Neural progenitor cell (in vitro differentiated cells): ENCODE data around the gene ZNF605. TPM values are rescaled to one million over a fixed set of nuclear protein-coding genes. Genes with fewer than 3 reads are reported as not detected.

ENCODE experiments used
- DNase-seq: peaks from one replicate; pipeline ENCODE4 v3.0.0-alpha.2; 2016; ENCODE audit warnings: low spot score
- H2AFZ ChIP-seq: fragments of 200-600 bp; sonication (generic); replicated peaks from 2 replicates; pipeline ENCODE4 v1.6.1; 2016; ENCODE audit warnings: antibody characterized with exemption
- H3F3A ChIP-seq: fragments of 200-600 bp; sonication (generic); 2 replicates; pipeline ENCODE4 v1.6.1; 2016; ENCODE audit warnings: antibody characterized with exemption, low read depth
- H3K27ac ChIP-seq: fragments of 200-600 bp; sonication (generic); 2 replicates; pipeline ENCODE4 v1.5.1; 2016; ENCODE audit warnings: mild to moderate bottlenecking
- H3K27me3 ChIP-seq: fragments of 200-600 bp; sonication (generic); 2 replicates; pipeline ENCODE4 v1.6.1; 2016; ENCODE audit warnings: mild to moderate bottlenecking, moderate library complexity
- H3K36me3 ChIP-seq: fragments of 200-600 bp; sonication (generic); 2 replicates; pipeline ENCODE4 v1.5.1; 2016
- H3K4me1 ChIP-seq: fragments of 200-600 bp; sonication (generic); 2 replicates; pipeline ENCODE4 v1.6.1; 2016; ENCODE audit warnings: mixed run types
- H3K4me2 ChIP-seq: fragments of 200-600 bp; sonication (generic); 2 replicates; pipeline ENCODE4 v1.6.1; 2016
- H3K4me3 ChIP-seq: fragments of 200-600 bp; sonication (generic); 2 replicates; pipeline ENCODE4 v1.5.1; 2016
- H3K79me2 ChIP-seq: fragments of 200-600 bp; sonication (generic); 2 replicates; pipeline ENCODE4 v1.6.1; 2016; ENCODE audit warnings: low read depth
- H3K9ac ChIP-seq: fragments of 200-600 bp; sonication (generic); 2 replicates; pipeline ENCODE4 v1.6.1; 2016
- H3K9me3 ChIP-seq: fragments of 200-600 bp; sonication (generic); 2 replicates; pipeline ENCODE4 v1.5.1; 2016; ENCODE audit warnings: low read depth
- H4K20me1 ChIP-seq: fragments of 200-600 bp; sonication (generic); 2 replicates; pipeline ENCODE4 v1.6.1; 2016; ENCODE audit warnings: low read depth
- H3K27ac Mint-ChIP-seq: 3 replicates; pipeline ENCODE4 v1.8.0; 2021; ENCODE audit warnings: mixed read lengths
- H3K27me3 Mint-ChIP-seq: 2 replicates; pipeline ENCODE4 v1.8.0; 2022; ENCODE audit warnings: low read depth, mild to moderate bottlenecking, inconsistent platforms, moderate library complexity, mixed read lengths; ENCODE audit not compliant: insufficient read depth
- H3K36me3 Mint-ChIP-seq: 3 replicates; pipeline ENCODE4 v1.8.0; 2021; ENCODE audit warnings: mixed read lengths
- H3K4me1 Mint-ChIP-seq: 3 replicates; pipeline ENCODE4 v1.8.0; 2021; ENCODE audit warnings: mixed read lengths
- H3K4me3 Mint-ChIP-seq: 3 replicates; pipeline ENCODE4 v1.8.0; 2021; ENCODE audit warnings: mild to moderate bottlenecking, moderate library complexity, mixed read lengths
- H3K9me3 Mint-ChIP-seq: 3 replicates; pipeline ENCODE4 v1.8.0; 2020; ENCODE audit warnings: mixed read lengths
- EZH2 ChIP-seq: fragments of 200-600 bp; sonication (generic); IDR thresholded peaks from 2 replicates; pipeline ENCODE4 v1.6.1; 2017; ENCODE audit warnings: antibody characterized with exemption, mild to moderate bottlenecking, moderate library complexity
- EZH2phosphoT487 ChIP-seq: fragments of 200-600 bp; sonication (generic); IDR thresholded peaks from 2 replicates; pipeline ENCODE4 v1.6.1; 2017; ENCODE audit warnings: antibody characterized with exemption
- total RNA-seq: library from RNA; depleted of rRNA; stranded (reverse); fragments of >200 nt; gene quantifications from 2 replicates; pipeline ENCODE4 v1.2.3, GENCODE V29; 2015; ENCODE audit warnings: low replicate concordance
- TF ChIP-seq, protein P1 (sequence below): fragments of 200-600 bp; sonication (generic); IDR thresholded peaks from 2 replicates; pipeline ENCODE4 v1.5.1; 2017; ENCODE audit warnings: antibody characterized with exemption, mild to moderate bottlenecking

Gene ZNF605
- total RNA-seq, 1 donor from 2014 or later: 28.8 TPM

DNA sequence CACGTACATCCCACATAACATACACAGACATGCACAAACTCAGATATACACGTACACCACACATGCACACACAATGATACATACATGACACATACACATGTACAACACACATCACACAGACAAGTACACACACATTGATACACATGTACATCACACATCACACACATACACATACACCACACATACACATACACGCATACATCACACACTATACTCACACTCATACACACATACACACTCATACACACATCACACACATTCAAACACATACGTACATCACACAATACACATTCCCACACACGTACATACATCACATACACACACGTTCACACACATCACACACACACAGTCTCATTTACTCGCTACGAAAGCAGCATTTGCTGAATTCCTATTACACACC, 4.5 kb downstream of the ZNF605 start:
- Histone ChIP-seq H3K4me2 (no peak overlapping the region), H2AFZ (no peak overlapping the region), H3K9me3 (peaks cover 13% of the 10 kb centered on the region), H3K79me2 (peaks cover 53% of the 10 kb centered on the region), H3K4me1 (no peaks in the 10 kb centered on the region), H3K9ac (no peak overlapping the region), H3K4me3 (no peak overlapping the region), H3K36me3 (no peaks in the 10 kb centered on the region), H3K27ac (no peak overlapping the region), H3F3A (peaks cover 23% of the 10 kb centered on the region), H4K20me1 (no peaks in the 10 kb centered on the region), H3K27me3 (no peaks in the 10 kb centered on the region)
- no peak overlapping the region for H3K27ac Mint-ChIP-seq
- peaks cover 11% of the 10 kb centered on the region for H3K4me1 Mint-ChIP-seq
- DNase-seq: no peak
- TF ChIP-seq, protein P1, sequence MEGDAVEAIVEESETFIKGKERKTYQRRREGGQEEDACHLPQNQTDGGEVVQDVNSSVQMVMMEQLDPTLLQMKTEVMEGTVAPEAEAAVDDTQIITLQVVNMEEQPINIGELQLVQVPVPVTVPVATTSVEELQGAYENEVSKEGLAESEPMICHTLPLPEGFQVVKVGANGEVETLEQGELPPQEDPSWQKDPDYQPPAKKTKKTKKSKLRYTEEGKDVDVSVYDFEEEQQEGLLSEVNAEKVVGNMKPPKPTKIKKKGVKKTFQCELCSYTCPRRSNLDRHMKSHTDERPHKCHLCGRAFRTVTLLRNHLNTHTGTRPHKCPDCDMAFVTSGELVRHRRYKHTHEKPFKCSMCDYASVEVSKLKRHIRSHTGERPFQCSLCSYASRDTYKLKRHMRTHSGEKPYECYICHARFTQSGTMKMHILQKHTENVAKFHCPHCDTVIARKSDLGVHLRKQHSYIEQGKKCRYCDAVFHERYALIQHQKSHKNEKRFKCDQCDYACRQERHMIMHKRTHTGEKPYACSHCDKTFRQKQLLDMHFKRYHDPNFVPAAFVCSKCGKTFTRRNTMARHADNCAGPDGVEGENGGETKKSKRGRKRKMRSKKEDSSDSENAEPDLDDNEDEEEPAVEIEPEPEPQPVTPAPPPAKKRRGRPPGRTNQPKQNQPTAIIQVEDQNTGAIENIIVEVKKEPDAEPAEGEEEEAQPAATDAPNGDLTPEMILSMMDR: no peak
- TF ChIP-seq EZH2phosphoT487 (no peak), EZH2 (no peak)
- H3K36me3 Mint-ChIP-seq: peaks cover 46% of the 10 kb centered on the region
- no peak overlapping the region for H3K4me3 Mint-ChIP-seq
- H3K27me3 Mint-ChIP-seq: peaks cover 16% of the 10 kb centered on the region
- peaks cover 64% of the 10 kb centered on the region for H3K9me3 Mint-ChIP-seq

- H3K79me2 ChIP-seq: peaks cover 53% of the 10 kb centered on the region
- Mint-ChIP-seq H3K9me3 (peaks cover 62% of the 10 kb centered on the region), H3K27ac (no peak overlapping the region), H3K4me3 (no peak overlapping the region), H3K27me3 (peaks cover 16% of the 10 kb centered on the region), H3K4me1 (peaks cover 8% of the 10 kb centered on the region), H3K36me3 (peaks cover 47% of the 10 kb centered on the region)
- H3K9me3 ChIP-seq: peaks cover 13% of the 10 kb centered on the region
- TF ChIP-seq, protein P1: no peak
- TF ChIP-seq EZH2phosphoT487 (no peak), EZH2 (no peak)
- no peak for DNase-seq
- no peak overlapping the region for H3K4me2 ChIP-seq
- H3K27ac ChIP-seq: no peak overlapping the region
- H3K4me3 ChIP-seq: no peak overlapping the region
- H3F3A ChIP-seq: peaks cover 23% of the 10 kb centered on the region
- H2AFZ ChIP-seq: no peak overlapping the region
- no peaks in the 10 kb centered on the region for H3K27me3 ChIP-seq
- no peaks in the 10 kb centered on the region for H3K4me1 ChIP-seq
- no peak overlapping the region for H3K9ac ChIP-seq
- no peaks in the 10 kb centered on the region for H3K36me3 ChIP-seq
- no peaks in the 10 kb centered on the region for H4K20me1 ChIP-seq
Observed at GRCh38 chr12:132950844-132951535, 5.1 kb downstream of the ZNF605 start.

DNA sequence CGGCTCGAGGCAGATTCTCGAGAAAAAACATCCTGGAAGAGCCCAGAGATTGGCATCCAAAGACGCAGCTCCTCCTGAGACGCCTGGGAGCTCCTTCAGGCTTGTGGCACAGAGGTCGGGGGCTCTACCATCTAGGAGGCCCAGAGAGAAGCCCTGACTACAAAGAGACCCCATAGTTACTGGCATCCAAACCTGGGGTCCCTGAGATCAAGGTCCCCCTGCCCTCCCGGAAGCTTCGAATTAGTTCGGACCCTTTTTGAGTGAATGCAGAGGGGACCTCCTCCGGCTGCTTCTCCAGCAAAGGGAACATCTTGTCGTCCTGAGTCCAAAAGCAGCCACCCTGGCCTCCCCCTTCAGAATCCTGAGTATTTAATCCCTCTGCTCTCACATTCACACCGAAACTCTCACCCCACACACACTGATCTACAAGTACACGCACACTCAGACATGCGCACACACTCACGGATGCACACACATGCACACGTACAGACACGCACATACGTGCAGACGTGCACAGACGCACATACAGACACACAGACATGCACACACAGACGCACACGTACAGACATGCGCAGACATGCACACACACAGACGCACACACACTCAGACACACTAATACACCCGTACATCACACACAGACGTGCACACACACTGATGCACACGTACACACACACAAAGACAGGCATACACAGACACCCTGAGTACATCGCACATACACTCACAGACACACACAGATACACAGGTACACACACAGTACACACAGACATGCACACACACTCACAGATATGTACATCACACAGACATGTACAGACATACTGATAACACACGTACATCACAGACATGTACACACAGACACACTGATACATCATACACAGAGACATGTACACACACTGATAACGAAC, 5.9 kb downstream of the ZNF605 start:
- Mint-ChIP-seq H3K27ac (no peak overlapping the region), H3K4me1 (peaks cover 7% of the 10 kb centered on the region), H3K9me3 (peaks cover 63% of the 10 kb centered on the region), H3K36me3 (peaks cover 54% of the 10 kb centered on the region), H3K4me3 (no peak overlapping the region), H3K27me3 (peaks cover 18% of the 10 kb centered on the region)
- H4K20me1 ChIP-seq: no peaks in the 10 kb centered on the region
- no peak overlapping the region for H3K27ac ChIP-seq
- peaks cover 17% of the 10 kb centered on the region for H3F3A ChIP-seq
- TF ChIP-seq EZH2: no peak
- H3K79me2 ChIP-seq: peaks cover 47% of the 10 kb centered on the region
- no peak overlapping the region for H2AFZ ChIP-seq
- no peak overlapping the region for H3K9ac ChIP-seq
- H3K4me2 ChIP-seq: no peak overlapping the region
- H3K9me3 ChIP-seq: peaks cover 13% of the 10 kb centered on the region
- H3K4me3 ChIP-seq: no peak overlapping the region
- peaks cover under 1% of the 10 kb centered on the region for H3K36me3 ChIP-seq
- no peaks in the 10 kb centered on the region for H3K27me3 ChIP-seq
- no peaks in the 10 kb centered on the region for H3K4me1 ChIP-seq
- DNase-seq: no peak
